ENCODE results near the gene EEF1A2.

- TF ChIP-seq CTCF (IDR thresholded peaks at IDR 0.05; ENCODE audit: borderline replicate concordance, extremely low read depth, low read length, poor library complexity, severe bottlenecking) = no peak
- no peak for TF ChIP-seq EZH2 (IDR thresholded peaks at IDR 0.05; ENCODE audit: borderline replicate concordance, low read depth, low read length, severe bottlenecking)
Measured at GRCh38 chr20:63494084-63494419, 4.8 kb downstream of the EEF1A2 start.

All from DND-41 (cell line).